ENCODE data around the gene VAV3. TPM values are rescaled to one million over a fixed set of nuclear protein-coding genes. Genes with fewer than 3 reads are reported as not detected.

VAV3 gene
- total and polyA plus RNA-seq, 10 of the 15 experiments (the other 5 are each of a cell fraction or from before 2014, with no cell fraction given) = 0.84 to 5.5 (median 3.4) TPM

DNA sequence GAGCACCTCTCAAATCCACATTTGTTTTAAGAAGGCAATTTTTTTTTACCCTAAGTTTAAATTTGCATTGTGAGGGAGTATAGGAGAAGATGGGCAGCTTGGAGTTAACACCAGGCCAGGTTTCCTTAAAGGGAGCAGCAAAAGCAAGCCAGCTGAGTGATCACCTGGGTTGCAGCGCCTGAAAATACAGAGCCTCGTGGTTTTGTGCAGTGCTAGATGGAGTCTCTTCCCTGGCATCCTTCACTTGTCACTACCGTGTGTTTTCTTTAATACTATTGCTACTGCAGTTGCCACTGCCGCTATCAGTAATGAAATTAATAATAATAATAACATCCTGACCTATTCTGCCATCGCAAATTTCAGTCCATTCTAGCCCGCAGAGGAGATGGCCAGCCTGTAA, 35.2 kb upstream of the VAV3 start:
- Histone ChIP-seq H3K4me2 (ENCODE audit: control insufficient read depth, insufficient read depth) (no peak overlapping the region), H4K20me1 (ENCODE audit: control insufficient read depth, insufficient read depth) (no peaks in the 10 kb centered on the region), H3K27me3 (replicated peaks in 1 of 2; ENCODE audit: control insufficient read depth in 2 of 2, insufficient read depth in 2 of 2, low read length in 1 of 2) (no peaks in the 10 kb centered on the region), H3K9ac (ENCODE audit: control insufficient read depth, insufficient read depth, low read length) (no peak overlapping the region), H3K4me1 (ENCODE audit: control insufficient read depth, insufficient read depth, low read length) (no peaks in the 10 kb centered on the region), H3K9me3 (replicated peaks; ENCODE audit: control insufficient read depth, insufficient read depth, low read length) (no peaks in the 10 kb centered on the region), H3K4me3 (no peak overlapping the region), H3K27ac (ENCODE audit: control insufficient read depth, insufficient read depth) (no peak overlapping the region), H2AFZ (ENCODE audit: control insufficient read depth, low read depth, low read length) (no peak overlapping the region), H3K36me3 (ENCODE audit: control insufficient read depth in 2 of 2, insufficient read depth in 2 of 2, low read length in 1 of 2) (no peaks in the 10 kb centered on the region), H3K79me2 (ENCODE audit: control insufficient read depth, insufficient read depth, low read length) (no peaks in the 10 kb centered on the region)
- WGBS (ENCODE audit: insufficient coverage, insufficient replicate concordance, low lambda C conversion rate, missing lambda C conversion rate) = 57% methylated on average over 6 of the region's 6 CpGs
- SMC1A ChIA-PET (ENCODE audit: uncharacterized antibody, unreplicated experiment) = interaction anchor here (0.9 kb wide), 1 partner anchor 124 kb away, joined by 4 read pairs; no protein-coding TSS in a partner anchor
- no peak for FAIRE-seq
- intact Hi-C loops (cut with micrococcal nuclease; ENCODE audit: unreplicated experiment) (loop anchor here (2.0 kb wide), 1 partner anchor 19 kb away; no protein-coding TSS in a partner anchor), in situ Hi-C loops (cut with MboI) (no loop called here)
- no peak for ATAC-seq
- no TSS peak for BruUV-seq (replicated peaks)
- POLR2A ChIA-PET = no interaction called here
- RAD21 ChIA-PET (ENCODE audit: unreplicated experiment) = interaction anchor here (0.6 kb wide), 1 partner anchor 106 kb away, joined by 3 read pairs; no protein-coding TSS in a partner anchor
- DNase-seq (ENCODE audit: low read depth, low spot score) = no peak
- CTCF ChIA-PET = no interaction called here
- TF ChIP-seq BACH1 (IDR thresholded peaks at IDR 0.05; ENCODE audit: borderline replicate concordance) (no peak), CHD4 (IDR thresholded peaks at IDR 0.05) (no peak), STAT3 (IDR thresholded peaks at IDR 0.05; ENCODE audit: low read depth, low read length) (no peak), EP300 (IDR thresholded peaks at IDR 0.05; ENCODE audit: borderline replicate concordance in 1 of 2, control insufficient read depth in 1 of 2, low read depth in 2 of 2, low read length in 2 of 2) (no peak), RELA (IDR thresholded peaks at IDR 0.05; ENCODE audit: borderline replicate concordance, partially characterized antibody) (no peak), KDM1A (IDR thresholded peaks at IDR 0.05; ENCODE audit: borderline replicate concordance) (no peak), HDAC6 (IDR thresholded peaks at IDR 0.05; ENCODE audit: unreplicated experiment) (no peak), ZSCAN29 (IDR thresholded peaks at IDR 0.05) (no peak), GATAD2B (conservative IDR thresholded peaks at IDR 0.05; ENCODE audit: low read depth) (no peak), YY1 (IDR thresholded peaks at IDR 0.05; ENCODE audit: low read depth, low read length) (no peak)
- TF ChIP-seq, protein P1, sequence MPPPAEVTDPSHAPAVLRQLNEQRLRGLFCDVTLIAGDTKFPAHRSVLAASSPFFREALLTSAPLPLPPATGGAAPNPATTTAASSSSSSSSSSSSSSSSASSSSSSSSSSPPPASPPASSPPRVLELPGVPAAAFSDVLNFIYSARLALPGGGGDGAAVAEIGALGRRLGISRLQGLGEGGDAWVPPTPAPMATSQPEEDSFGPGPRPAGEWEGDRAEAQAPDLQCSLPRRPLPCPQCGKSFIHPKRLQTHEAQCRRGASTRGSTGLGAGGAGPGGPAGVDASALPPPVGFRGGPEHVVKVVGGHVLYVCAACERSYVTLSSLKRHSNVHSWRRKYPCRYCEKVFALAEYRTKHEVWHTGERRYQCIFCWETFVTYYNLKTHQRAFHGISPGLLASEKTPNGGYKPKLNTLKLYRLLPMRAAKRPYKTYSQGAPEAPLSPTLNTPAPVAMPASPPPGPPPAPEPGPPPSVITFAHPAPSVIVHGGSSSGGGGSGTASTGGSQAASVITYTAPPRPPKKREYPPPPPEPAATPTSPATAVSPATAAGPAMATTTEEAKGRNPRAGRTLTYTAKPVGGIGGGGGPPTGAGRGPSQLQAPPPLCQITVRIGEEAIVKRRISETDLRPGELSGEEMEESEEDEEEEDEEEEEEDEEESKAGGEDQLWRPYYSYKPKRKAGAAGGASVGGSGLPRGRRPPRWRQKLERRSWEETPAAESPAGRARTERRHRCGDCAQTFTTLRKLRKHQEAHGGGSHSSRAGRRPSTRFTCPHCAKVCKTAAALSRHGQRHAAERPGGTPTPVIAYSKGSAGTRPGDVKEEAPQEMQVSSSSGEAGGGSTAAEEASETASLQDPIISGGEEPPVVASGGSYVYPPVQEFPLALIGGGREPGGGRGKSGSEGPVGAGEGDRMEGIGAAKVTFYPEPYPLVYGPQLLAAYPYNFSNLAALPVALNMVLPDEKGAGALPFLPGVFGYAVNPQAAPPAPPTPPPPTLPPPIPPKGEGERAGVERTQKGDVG (CRISPR knock-in tag; IDR thresholded peaks at IDR 0.05) = no peak
- TF ChIP-seq, protein P2, sequence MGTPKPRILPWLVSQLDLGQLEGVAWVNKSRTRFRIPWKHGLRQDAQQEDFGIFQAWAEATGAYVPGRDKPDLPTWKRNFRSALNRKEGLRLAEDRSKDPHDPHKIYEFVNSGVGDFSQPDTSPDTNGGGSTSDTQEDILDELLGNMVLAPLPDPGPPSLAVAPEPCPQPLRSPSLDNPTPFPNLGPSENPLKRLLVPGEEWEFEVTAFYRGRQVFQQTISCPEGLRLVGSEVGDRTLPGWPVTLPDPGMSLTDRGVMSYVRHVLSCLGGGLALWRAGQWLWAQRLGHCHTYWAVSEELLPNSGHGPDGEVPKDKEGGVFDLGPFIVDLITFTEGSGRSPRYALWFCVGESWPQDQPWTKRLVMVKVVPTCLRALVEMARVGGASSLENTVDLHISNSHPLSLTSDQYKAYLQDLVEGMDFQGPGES (IDR thresholded peaks at IDR 0.05) = no peak
- TF ChIP-seq, protein P3, sequence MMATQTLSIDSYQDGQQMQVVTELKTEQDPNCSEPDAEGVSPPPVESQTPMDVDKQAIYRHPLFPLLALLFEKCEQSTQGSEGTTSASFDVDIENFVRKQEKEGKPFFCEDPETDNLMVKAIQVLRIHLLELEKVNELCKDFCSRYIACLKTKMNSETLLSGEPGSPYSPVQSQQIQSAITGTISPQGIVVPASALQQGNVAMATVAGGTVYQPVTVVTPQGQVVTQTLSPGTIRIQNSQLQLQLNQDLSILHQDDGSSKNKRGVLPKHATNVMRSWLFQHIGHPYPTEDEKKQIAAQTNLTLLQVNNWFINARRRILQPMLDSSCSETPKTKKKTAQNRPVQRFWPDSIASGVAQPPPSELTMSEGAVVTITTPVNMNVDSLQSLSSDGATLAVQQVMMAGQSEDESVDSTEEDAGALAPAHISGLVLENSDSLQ (IDR thresholded peaks at IDR 0.05) = no peak
- TF ChIP-seq, protein P4, sequence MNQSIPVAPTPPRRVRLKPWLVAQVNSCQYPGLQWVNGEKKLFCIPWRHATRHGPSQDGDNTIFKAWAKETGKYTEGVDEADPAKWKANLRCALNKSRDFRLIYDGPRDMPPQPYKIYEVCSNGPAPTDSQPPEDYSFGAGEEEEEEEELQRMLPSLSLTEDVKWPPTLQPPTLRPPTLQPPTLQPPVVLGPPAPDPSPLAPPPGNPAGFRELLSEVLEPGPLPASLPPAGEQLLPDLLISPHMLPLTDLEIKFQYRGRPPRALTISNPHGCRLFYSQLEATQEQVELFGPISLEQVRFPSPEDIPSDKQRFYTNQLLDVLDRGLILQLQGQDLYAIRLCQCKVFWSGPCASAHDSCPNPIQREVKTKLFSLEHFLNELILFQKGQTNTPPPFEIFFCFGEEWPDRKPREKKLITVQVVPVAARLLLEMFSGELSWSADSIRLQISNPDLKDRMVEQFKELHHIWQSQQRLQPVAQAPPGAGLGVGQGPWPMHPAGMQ (IDR thresholded peaks at IDR 0.05; ENCODE audit: borderline replicate concordance) = no peak
- TF ChIP-seq, protein P5, sequence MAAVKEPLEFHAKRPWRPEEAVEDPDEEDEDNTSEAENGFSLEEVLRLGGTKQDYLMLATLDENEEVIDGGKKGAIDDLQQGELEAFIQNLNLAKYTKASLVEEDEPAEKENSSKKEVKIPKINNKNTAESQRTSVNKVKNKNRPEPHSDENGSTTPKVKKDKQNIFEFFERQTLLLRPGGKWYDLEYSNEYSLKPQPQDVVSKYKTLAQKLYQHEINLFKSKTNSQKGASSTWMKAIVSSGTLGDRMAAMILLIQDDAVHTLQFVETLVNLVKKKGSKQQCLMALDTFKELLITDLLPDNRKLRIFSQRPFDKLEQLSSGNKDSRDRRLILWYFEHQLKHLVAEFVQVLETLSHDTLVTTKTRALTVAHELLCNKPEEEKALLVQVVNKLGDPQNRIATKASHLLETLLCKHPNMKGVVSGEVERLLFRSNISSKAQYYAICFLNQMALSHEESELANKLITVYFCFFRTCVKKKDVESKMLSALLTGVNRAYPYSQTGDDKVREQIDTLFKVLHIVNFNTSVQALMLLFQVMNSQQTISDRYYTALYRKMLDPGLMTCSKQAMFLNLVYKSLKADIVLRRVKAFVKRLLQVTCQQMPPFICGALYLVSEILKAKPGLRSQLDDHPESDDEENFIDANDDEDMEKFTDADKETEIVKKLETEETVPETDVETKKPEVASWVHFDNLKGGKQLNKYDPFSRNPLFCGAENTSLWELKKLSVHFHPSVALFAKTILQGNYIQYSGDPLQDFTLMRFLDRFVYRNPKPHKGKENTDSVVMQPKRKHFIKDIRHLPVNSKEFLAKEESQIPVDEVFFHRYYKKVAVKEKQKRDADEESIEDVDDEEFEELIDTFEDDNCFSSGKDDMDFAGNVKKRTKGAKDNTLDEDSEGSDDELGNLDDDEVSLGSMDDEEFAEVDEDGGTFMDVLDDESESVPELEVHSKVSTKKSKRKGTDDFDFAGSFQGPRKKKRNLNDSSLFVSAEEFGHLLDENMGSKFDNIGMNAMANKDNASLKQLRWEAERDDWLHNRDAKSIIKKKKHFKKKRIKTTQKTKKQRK (IDR thresholded peaks at IDR 0.05; ENCODE audit: low read depth, low read length) = no peak

Data from GM12878 (cell line).